HG02678 (cell line): ENCODE results near the gene RIOK1.
"Not testable (repeated sequence)": the region's sequence is repeated elsewhere in the genome, so short reads cannot be mapped to it uniquely, and the experiment has no call there.

Source experiments
- ATAC-seq: cut with Tn5 transposase; IDR thresholded peaks from one replicate; pipeline ENCODE4 v1.9.1; 2021; ENCODE audit warnings: mild to moderate bottlenecking, moderate library complexity; ENCODE audit not compliant: unreplicated experiment

Gene RIOK1

GRCh38 chr6:7439228-7439627, 49.6 kb downstream of the RIOK1 start:
- ATAC-seq, result no peak

DNA sequence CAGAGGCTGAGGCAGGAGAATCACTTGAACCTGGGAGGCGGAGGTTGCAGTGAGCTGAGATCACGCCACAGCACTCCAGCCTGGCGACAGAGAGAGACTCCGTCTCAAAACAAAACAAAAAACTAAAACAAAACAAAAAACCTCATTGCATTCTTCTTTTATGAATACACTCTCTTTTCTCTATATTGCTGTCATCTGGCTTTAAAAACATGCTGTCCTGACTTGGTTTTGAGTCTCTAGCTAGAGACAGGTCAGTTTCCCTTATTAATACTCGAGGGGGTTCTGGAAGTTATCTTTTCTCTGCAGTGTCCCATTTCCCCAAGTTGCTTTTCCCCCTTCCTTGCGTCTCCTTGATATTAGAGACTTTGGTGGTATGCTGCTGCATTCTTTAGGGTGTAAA, 50.9 kb downstream of the RIOK1 start:
- no peak for ATAC-seq

GRCh38 chr6:7441048-7441775, 51.6 kb downstream of the RIOK1 start:
- ATAC-seq, result no peak

- no peak for ATAC-seq
Measured at GRCh38 chr6:7442467-7442866, 52.9 kb downstream of the RIOK1 start.

DNA sequence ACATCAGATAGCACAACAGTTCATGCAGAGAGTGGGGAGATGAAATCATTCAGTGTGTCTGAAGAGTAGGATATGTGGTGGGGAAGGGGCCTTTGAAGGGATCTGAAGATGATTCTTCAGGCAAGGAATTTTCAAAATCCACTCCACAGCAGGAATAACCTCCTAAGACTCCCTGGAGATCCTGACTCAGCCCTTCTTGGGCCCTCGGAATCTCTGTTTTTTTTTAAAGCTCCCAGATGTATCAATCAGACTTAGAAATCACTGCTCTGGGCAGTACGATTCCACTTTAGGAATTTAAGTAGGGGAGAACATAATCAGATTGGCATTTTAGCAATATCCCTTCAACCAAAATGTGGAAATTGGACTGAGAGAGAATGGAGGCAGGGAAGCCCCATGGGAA, 55.5 kb downstream of the RIOK1 start:
- no peak for ATAC-seq

DNA sequence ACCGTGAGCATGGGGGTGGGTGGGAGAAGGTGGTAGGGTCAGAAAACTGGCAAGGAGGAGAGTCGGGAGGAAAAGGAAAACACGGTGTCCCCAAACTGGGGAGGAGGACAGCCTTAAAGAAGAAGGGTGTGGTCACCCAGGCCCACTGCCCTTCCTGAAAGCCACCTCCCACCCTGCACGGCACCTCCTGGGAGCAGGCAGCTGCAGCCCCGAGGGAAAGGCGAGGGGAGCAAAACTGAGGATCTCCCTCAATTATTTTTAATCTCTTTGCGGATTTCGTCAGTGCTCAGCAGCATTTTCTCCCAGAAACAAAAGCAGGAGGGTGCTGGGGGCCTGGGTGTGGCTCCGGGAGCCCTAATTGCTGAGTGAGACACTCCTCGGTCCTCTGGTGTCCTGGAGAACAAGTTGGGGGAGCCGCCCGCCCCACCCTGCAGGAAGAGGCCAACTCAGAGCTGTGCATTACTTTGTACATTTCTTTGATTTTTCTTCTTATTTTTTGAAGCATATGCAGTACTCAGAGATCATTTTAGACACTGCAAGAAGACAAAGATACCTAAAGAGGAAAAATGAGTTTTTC, 56.4 kb downstream of the RIOK1 start:
- ATAC-seq, result no peak

DNA sequence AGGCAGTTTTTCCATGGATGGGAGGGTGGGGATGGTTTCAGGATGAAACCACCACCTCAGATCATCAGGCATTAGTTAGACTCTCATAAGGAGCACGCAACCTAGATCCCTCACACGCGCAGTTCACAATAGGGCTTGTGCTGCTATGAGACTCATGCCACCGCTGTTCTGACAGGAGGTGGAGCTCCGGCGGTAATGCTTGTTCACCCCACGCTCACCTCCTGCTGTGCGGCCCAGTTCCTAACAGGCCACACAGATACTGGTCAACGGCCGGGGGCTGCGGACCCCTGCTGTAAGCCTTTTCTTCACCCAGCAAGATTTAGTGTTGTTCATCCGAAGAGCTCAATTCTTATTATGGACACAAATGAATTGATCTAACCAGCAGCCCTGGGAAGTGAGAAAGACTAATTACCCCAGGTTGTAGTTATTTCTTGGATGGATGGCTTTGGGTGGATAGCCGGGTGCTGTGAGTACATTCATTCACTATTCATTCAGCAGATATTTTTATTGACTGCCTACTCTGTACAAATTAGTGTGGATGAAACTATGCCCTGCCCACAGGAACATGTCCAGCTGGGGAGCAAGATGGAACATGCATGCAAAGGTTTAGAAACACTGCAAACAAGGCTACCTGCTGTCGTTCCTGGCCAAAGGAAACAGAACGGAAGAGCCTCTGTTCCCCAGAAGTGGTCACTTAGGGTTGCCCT, 57.2 kb downstream of the RIOK1 start:
- ATAC-seq, result no peak

GRCh38 chr6:7448232-7448631, 58.6 kb downstream of the RIOK1 start:
- no peak for ATAC-seq

DNA sequence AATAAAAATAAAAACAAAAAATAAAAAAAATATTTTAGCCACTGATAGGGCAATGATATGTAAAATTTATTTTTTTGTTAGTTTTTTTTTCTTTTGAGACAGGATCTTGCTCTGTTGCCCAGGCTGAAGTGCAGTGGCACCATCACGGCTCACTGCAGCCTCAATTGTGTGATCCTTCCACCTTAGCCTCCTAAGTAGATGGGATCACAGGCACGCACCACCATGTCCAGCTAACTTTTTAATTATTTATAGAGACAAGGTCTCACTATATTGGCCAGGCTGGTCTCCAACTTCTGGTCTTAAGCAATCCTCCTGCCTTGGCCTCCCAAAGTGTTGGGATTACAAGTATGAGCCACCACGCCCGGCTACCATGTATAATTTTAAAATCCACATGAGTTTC, 59.4 kb downstream of the RIOK1 start:
- ATAC-seq, result no peak

GRCh38 chr6:7451326-7451725, 61.7 kb downstream of the RIOK1 start:
- no peak for ATAC-seq

- ATAC-seq, result no peak
Measured at GRCh38 chr6:7452898-7453297, 63.3 kb downstream of the RIOK1 start.

DNA sequence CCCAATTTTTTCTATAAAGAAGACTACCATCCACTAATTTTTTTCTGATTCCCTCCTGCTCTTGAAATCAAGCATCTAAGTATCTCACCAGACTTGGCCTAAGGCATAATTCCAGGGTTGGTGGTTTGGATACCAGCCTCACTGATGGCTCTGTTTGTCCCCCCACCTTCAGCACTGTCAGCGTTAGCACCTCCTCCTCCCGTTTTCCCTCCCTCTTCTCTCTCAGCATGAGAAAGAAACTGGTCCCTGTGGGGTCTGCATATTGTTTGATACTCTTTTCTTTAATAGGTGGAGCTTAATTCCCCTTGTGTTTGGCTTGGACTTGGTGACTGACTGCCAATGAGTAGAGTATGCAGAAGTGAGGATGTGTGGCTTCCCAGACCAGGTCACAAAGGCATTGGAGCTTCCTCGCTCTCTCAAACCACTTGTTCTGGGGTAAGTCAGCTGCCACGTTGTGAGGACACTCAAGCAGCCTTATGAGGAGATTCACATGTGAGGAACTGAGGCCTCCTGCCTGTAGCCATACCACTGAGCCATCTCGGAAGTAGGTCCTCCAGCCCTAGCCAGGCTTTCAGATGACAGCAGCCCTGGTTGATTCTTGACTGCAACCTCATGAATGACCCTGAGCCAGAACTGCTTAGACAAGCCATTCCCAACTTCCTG, 65.2 kb downstream of the RIOK1 start:
- ATAC-seq, result no peak

- not testable (repeated sequence) for ATAC-seq
Measured at GRCh38 chr6:7456302-7456701, 66.7 kb downstream of the RIOK1 start.

GRCh38 chr6:7461416-7461815, 71.8 kb downstream of the RIOK1 start:
- ATAC-seq, result no peak

DNA sequence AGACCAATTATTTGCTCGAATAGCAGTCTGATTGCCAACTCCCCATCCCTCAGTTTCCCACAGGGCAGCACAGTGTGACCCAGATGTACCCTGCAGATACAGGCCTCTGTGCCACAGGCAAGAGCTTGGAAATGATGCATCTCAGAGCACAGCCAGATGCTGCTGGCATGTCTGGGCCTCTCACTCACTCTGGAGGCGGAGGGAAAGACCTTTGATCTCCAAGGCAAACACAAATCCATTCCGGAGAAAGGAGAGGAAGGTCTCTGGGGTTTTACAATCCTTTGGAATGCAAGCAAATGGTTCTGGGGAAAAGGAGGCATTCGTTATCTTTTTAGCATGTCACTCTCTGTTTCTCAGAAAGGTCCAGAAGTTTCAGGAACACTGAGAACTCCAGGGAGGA, 74.2 kb downstream of the RIOK1 start:
- no peak for ATAC-seq

DNA sequence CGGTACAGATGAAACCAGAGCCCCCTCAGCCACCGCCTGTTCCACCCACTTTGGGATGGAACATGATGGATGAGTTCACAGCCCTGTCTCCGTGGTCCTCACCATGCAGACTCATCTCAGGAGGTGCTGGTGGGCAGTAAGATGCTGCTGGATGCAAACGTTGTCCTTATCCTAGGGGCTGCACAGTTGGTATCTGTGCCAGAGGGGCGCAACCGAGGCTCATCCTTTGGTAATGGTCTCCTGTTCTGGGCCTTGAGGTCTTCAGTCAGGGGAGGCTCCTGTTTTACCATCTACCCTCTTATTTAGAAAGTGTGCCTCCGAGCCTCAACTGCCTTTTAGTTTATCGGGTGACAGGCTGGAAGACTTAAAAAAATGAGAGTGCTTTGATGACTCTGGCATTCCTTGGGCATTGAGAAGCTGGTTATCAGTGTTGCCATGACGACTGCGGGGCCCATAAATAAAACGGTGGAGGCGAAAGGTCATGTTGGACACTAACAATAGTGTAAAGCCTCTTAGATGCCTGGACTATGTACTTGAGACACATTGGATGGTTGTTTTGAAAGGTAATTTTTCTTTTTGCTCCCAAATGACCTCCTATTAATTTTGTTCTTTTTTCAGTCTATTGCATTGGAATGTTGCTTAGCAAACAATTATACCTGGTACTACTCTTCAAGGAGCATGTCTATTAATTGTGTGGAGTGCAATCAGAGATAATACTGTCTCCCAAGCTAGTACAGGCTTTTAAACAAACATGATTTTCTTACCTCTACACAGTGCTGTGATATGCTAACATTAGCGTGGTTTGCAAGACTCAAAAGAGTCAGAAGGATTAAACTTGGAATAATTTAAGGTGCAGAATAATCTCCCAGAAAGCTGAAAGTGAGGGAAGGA, 77.6 kb downstream of the RIOK1 start:
- ATAC-seq, result no peak
